ENCODE results near the gene KCNAB3. TPM values are rescaled to one million over a fixed set of nuclear protein-coding genes. Genes with fewer than 3 reads are reported as not detected.

The KCNAB3 gene
- total and polyA plus RNA-seq, 2 donors (not counting 3 experiments of a cell fraction or from before 2014, with no cell fraction given), result 1.3 to 2.4 TPM

GRCh38 chr17:7974638-7975131 is 45.0 kb upstream of the KCNAB3 start:
- ChIA-PET CTCF (interaction anchor here (1.8 to 1.9 kb wide), 2 partner anchors 14 to 15 kb away, joined by 9 read pairs; no protein-coding TSS in a partner anchor), POLR2A (no interaction called here)
- TF ChIP-seq, protein P1, sequence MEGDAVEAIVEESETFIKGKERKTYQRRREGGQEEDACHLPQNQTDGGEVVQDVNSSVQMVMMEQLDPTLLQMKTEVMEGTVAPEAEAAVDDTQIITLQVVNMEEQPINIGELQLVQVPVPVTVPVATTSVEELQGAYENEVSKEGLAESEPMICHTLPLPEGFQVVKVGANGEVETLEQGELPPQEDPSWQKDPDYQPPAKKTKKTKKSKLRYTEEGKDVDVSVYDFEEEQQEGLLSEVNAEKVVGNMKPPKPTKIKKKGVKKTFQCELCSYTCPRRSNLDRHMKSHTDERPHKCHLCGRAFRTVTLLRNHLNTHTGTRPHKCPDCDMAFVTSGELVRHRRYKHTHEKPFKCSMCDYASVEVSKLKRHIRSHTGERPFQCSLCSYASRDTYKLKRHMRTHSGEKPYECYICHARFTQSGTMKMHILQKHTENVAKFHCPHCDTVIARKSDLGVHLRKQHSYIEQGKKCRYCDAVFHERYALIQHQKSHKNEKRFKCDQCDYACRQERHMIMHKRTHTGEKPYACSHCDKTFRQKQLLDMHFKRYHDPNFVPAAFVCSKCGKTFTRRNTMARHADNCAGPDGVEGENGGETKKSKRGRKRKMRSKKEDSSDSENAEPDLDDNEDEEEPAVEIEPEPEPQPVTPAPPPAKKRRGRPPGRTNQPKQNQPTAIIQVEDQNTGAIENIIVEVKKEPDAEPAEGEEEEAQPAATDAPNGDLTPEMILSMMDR (IDR thresholded peaks at IDR 0.05; ENCODE audit: extremely low read depth in 1 of 2, insufficient read depth in 1 of 2, low read depth in 1 of 2, low read length in 2 of 2), result no peak
- TF ChIP-seq GATA2 (IDR thresholded peaks at IDR 0.05; ENCODE audit: insufficient read depth, insufficient read length, low read depth, low read length), result no peak
- no peak for TF ChIP-seq MYC (IDR thresholded peaks at IDR 0.05; ENCODE audit: low read depth, low read length)
- TF ChIP-seq POLR2A (IDR thresholded peaks at IDR 0.05; ENCODE audit: low read depth, low read length), result no peak
- TF ChIP-seq EZH2 (IDR thresholded peaks at IDR 0.05; ENCODE audit: borderline replicate concordance, low read depth, low read length, severe bottlenecking), result no peak
- no peak for TF ChIP-seq FOS (IDR thresholded peaks at IDR 0.05; ENCODE audit: borderline replicate concordance, insufficient read depth, low read length)
- TF ChIP-seq JUN (IDR thresholded peaks at IDR 0.05; ENCODE audit: borderline replicate concordance, insufficient read depth, insufficient read length, low read depth), result no peak
- no peak for TF ChIP-seq POLR2AphosphoS5 (IDR thresholded peaks at IDR 0.05; ENCODE audit: insufficient read depth, low read depth, low read length)
- Histone ChIP-seq H2AFZ (ENCODE audit: low read depth, low read length) (no peak overlapping the region), H3K9ac (replicated peaks; ENCODE audit: extremely low read depth, insufficient read depth, low read length) (no peak overlapping the region), H3K9me1 (replicated peaks; ENCODE audit: control insufficient read depth, extremely low read depth, insufficient read depth, low read length) (no peaks in the 10 kb centered on the region), H3K4me1 (ENCODE audit: control insufficient read depth, extremely low read depth, insufficient read depth, low read length) (no peaks in the 10 kb centered on the region), H3K9me3 (replicated peaks; ENCODE audit: control insufficient read depth, insufficient read depth, low read length) (peaks cover 6% of the 10 kb centered on the region), H3K36me3 (ENCODE audit: control insufficient read depth in 2 of 2, extremely low read depth in 1 of 2, insufficient read depth in 2 of 2, low read length in 2 of 2) (no peaks in the 10 kb centered on the region), H3K27me3 (ENCODE audit: control insufficient read depth in 2 of 2, insufficient read depth in 2 of 2, low read length in 2 of 2) (peaks cover 0 to 2% of the 10 kb centered on the region in 2 experiments), H3K4me2 (ENCODE audit: insufficient read depth, low read length) (no peak overlapping the region), H3K27ac (ENCODE audit: insufficient read depth, low read depth, low read length) (no peak overlapping the region), H4K20me1 (replicated peaks; ENCODE audit: control insufficient read depth, extremely low read depth, insufficient read depth, low read length) (no peaks in the 10 kb centered on the region), H3K4me3 (replicated peaks in 1 of 3; ENCODE audit: insufficient read depth in 1 of 3, low read depth in 1 of 3, low read length in 3 of 3) (no peak overlapping the region), H3K79me2 (ENCODE audit: control insufficient read depth, insufficient read depth, low read length) (no peaks in the 10 kb centered on the region)
- no peak for DNase-seq (ENCODE audit: low read depth, low spot score)
- BruUV-seq (replicated peaks), result no TSS peak
- intact Hi-C loops (cut with micrococcal nuclease), result no loop called here
- dilution Hi-C loops (cut with MboI; ENCODE audit: extremely low pct_ligation_motif_present, low sequenced_read_pairs), result no loop called here
- no peak for FAIRE-seq
